Measurements from ENCODE around the gene MSMO1. TPM values are rescaled to one million over a fixed set of nuclear protein-coding genes. Genes with fewer than 3 reads are reported as not detected.

MSMO1 gene
- total and polyA plus RNA-seq, 2 donors (not counting 1 experiment from before 2014, with no cell fraction given) = 7.3 to 30.8 TPM

- ATAC-seq (ENCODE audit: low read depth) (no peak), DNase-seq (no peak)
- 100% methylated on average over 2 of the region's 2 CpGs for WGBS (ENCODE audit: insufficient coverage)
- Histone ChIP-seq H3K79me2 (ENCODE audit: control insufficient read depth, insufficient read depth, low read length) (no peaks in the 10 kb centered on the region), H3K4me3 (ENCODE audit: control extremely low read depth in 1 of 5, extremely low read depth in 1 of 5, insufficient read depth in 1 of 5, low read depth in 2 of 5, low read length in 4 of 5) (no peak overlapping the region), H3K9ac (ENCODE audit: low read length) (no peak overlapping the region), H3K36me3 (replicated peaks in 1 of 2; ENCODE audit: control extremely low read depth in 1 of 2, control insufficient read depth in 1 of 2, extremely low read depth in 1 of 2, insufficient read depth in 2 of 2, low read length in 1 of 2) (no peaks in the 10 kb centered on the region), H3K4me1 (ENCODE audit: control insufficient read depth in 2 of 2, insufficient read depth in 2 of 2, low read length in 2 of 2) (no peaks in the 10 kb centered on the region), H4K20me1 (ENCODE audit: control insufficient read depth, insufficient read depth, low read length, poor library complexity, severe bottlenecking) (no peaks in the 10 kb centered on the region), H3K9me3 (ENCODE audit: control extremely low read depth in 1 of 3, control insufficient read depth in 2 of 3, insufficient read depth in 1 of 3, low read length in 2 of 3) (no peaks in the 10 kb centered on the region), H3K27me3 (replicated peaks in 1 of 4; ENCODE audit: control extremely low read depth in 1 of 4, control insufficient read depth in 3 of 4, insufficient read depth in 4 of 4, low read length in 3 of 4) (peaks cover 0 to 10% (median 4%) of the 10 kb centered on the region in 4 experiments), H2AFZ (ENCODE audit: insufficient read depth, low read depth, low read length, poor library complexity, severe bottlenecking) (no peak overlapping the region), H3K27ac (ENCODE audit: low read length in 2 of 2) (no peak overlapping the region), H3K4me2 (replicated peaks; ENCODE audit: low read depth, low read length, poor library complexity, severe bottlenecking) (no peak overlapping the region)
- peaks cover 24% of the 10 kb centered on the region for H3K27me3 Mint-ChIP-seq
- no peak for TF ChIP-seq CTCF (IDR thresholded peaks at IDR 0.05)
- TF ChIP-seq EZH2 (IDR thresholded peaks at IDR 0.05; ENCODE audit: borderline replicate concordance, insufficient read depth, low read depth, low read length, poor library complexity, severe bottlenecking) = no peak
- intact Hi-C loops (cut with micrococcal nuclease) = no loop called here
- no peaks in the 10 kb centered on the region for H3K9me3 Mint-ChIP-seq (ENCODE audit: insufficient read depth)
- ChIA-PET POLR2A (no interaction called here), CTCF (no interaction called here)
- H3K4me3 Mint-ChIP-seq = no peak overlapping the region
- no peak overlapping the region for H3K27ac Mint-ChIP-seq
- H3K4me1 Mint-ChIP-seq = no peaks in the 10 kb centered on the region
These were observed 37.1 kb downstream of the MSMO1 start for GRCh38 chr4:165364452-165365080.

GRCh38 chr4:165367040-165367439 is 39.6 kb downstream of the MSMO1 start:
- POLR2A ChIA-PET = no interaction called here
- 100% methylated on average over 3 of the region's 4 CpGs for WGBS (ENCODE audit: insufficient coverage)

More at GRCh38 chr4:165367040-165367439, 39.6 kb downstream of the MSMO1 start:
- no peak for TF ChIP-seq CTCF (IDR thresholded peaks at IDR 0.05)
- TF ChIP-seq EZH2 (IDR thresholded peaks at IDR 0.05; ENCODE audit: borderline replicate concordance, insufficient read depth, low read depth, low read length, poor library complexity, severe bottlenecking) = no peak
- Histone ChIP-seq H3K79me2 (ENCODE audit: control insufficient read depth, insufficient read depth, low read length) (no peaks in the 10 kb centered on the region), H2AFZ (ENCODE audit: insufficient read depth, low read depth, low read length, poor library complexity, severe bottlenecking) (no peak overlapping the region), H3K4me2 (replicated peaks; ENCODE audit: low read depth, low read length, poor library complexity, severe bottlenecking) (no peak overlapping the region), H3K4me3 (ENCODE audit: control extremely low read depth in 1 of 5, extremely low read depth in 1 of 5, insufficient read depth in 1 of 5, low read depth in 2 of 5, low read length in 4 of 5) (no peak overlapping the region), H3K27me3 (replicated peaks in 1 of 4; ENCODE audit: control extremely low read depth in 1 of 4, control insufficient read depth in 3 of 4, insufficient read depth in 4 of 4, low read length in 3 of 4) (peaks cover 0 to 3% (median 0%) of the 10 kb centered on the region in 4 experiments), H3K9me3 (ENCODE audit: control extremely low read depth in 1 of 3, control insufficient read depth in 2 of 3, insufficient read depth in 1 of 3, low read length in 2 of 3) (no peaks in the 10 kb centered on the region), H4K20me1 (ENCODE audit: control insufficient read depth, insufficient read depth, low read length, poor library complexity, severe bottlenecking) (no peaks in the 10 kb centered on the region), H3K4me1 (ENCODE audit: control insufficient read depth in 2 of 2, insufficient read depth in 2 of 2, low read length in 2 of 2) (no peaks in the 10 kb centered on the region), H3K27ac (ENCODE audit: low read length in 2 of 2) (no peak overlapping the region), H3K9ac (ENCODE audit: low read length) (no peak overlapping the region), H3K36me3 (replicated peaks in 1 of 2; ENCODE audit: control extremely low read depth in 1 of 2, control insufficient read depth in 1 of 2, extremely low read depth in 1 of 2, insufficient read depth in 2 of 2, low read length in 1 of 2) (no peaks in the 10 kb centered on the region)
- ATAC-seq (ENCODE audit: low read depth) (no peak), DNase-seq (no peak)
- no peak overlapping the region for H3K4me3 Mint-ChIP-seq
- no peak overlapping the region for H3K27ac Mint-ChIP-seq
- intact Hi-C loops (cut with micrococcal nuclease) = no loop called here
- no peaks in the 10 kb centered on the region for H3K4me1 Mint-ChIP-seq
- CTCF ChIA-PET = no interaction called here
- no peaks in the 10 kb centered on the region for H3K9me3 Mint-ChIP-seq (ENCODE audit: insufficient read depth)
- peaks cover 6% of the 10 kb centered on the region for H3K27me3 Mint-ChIP-seq

Data from B cell (primary cell).